Measurements from ENCODE around the gene DPP10.

The DPP10 gene

GRCh38 chr2:115887209-115887776, 1444.9 kb downstream of the DPP10 start:
- H3K9me3 ChIP-seq (ENCODE audit: insufficient read depth, low read depth, low read length): no peaks in the 10 kb centered on the region
- no peak overlapping the region for H3K4me3 ChIP-seq (ENCODE audit: low read length, poor library complexity, severe bottlenecking)
- no peaks in the 10 kb centered on the region for H3K36me3 ChIP-seq (ENCODE audit: insufficient read depth, low read length)
- TF ChIP-seq CTCF (conservative IDR thresholded peaks at IDR 0.05; ENCODE audit: low read length) (no peak), EZH2phosphoT487 (IDR thresholded peaks at IDR 0.05; ENCODE audit: borderline replicate concordance) (no peak)
- H2AFZ ChIP-seq (ENCODE audit: low read length): no peak overlapping the region
- no peak overlapping the region for H3K9ac ChIP-seq (ENCODE audit: low read depth, low read length, poor library complexity, severe bottlenecking)
- H3K9me2 ChIP-seq (replicated peaks; ENCODE audit: low read depth, low read length): no peaks in the 10 kb centered on the region
- H3K4me1 ChIP-seq (ENCODE audit: insufficient read depth, low read length, poor library complexity, severe bottlenecking): no peaks in the 10 kb centered on the region
- H4K20me1 ChIP-seq (ENCODE audit: insufficient read depth, low read length, poor library complexity, severe bottlenecking): no peaks in the 10 kb centered on the region
- H3K79me2 ChIP-seq (ENCODE audit: insufficient read depth, low read length): no peaks in the 10 kb centered on the region
- no peak overlapping the region for H3K4me2 ChIP-seq (ENCODE audit: low read depth, low read length, poor library complexity, severe bottlenecking)
- H3K27me3 ChIP-seq (ENCODE audit: insufficient read depth, low read length, poor library complexity, severe bottlenecking): no peaks in the 10 kb centered on the region
- no peaks in the 10 kb centered on the region for H3F3A ChIP-seq (ENCODE audit: low read depth)
